Measurements from ENCODE around the gene CCL1. TPM values are rescaled to one million over a fixed set of nuclear protein-coding genes. Genes with fewer than 3 reads are reported as not detected.

CCL1 gene
- total RNA-seq, 4 donors from 2014 or later, result not detected

GRCh38 chr17:34367486-34368195, 4.6 kb upstream of the CCL1 start:
- TF ChIP-seq EP300 (IDR thresholded peaks at IDR 0.05) (no peak), POLR2A (IDR thresholded peaks at IDR 0.05) (no peak), CTCF (IDR thresholded peaks at IDR 0.05) (no peak), POLR2AphosphoS5 (IDR thresholded peaks at IDR 0.05) (no peak)
- no peaks in the 10 kb centered on the region for H3K4me1 ChIP-seq
- ATAC-seq, result no peak
- H3K4me3 ChIP-seq, result no peak overlapping the region
- H3K27ac ChIP-seq, result no peak overlapping the region
- no peaks in the 10 kb centered on the region for H3K36me3 ChIP-seq
- H3K9me3 ChIP-seq, result no peaks in the 10 kb centered on the region
- peaks cover 39% of the 10 kb centered on the region for H3K27me3 ChIP-seq
- WGBS, 2 donors (ENCODE audit: low coverage in 1 of 2), result 64 to 73% methylated on average over 7 to 8 of the region's 9 CpGs

GRCh38 chr17:34366529-34367107, 3.6 kb upstream of the CCL1 start:
- Histone ChIP-seq H3K9me3 (no peaks in the 10 kb centered on the region), H3K36me3 (no peaks in the 10 kb centered on the region), H3K4me3 (no peak overlapping the region), H3K4me1 (no peaks in the 10 kb centered on the region), H3K27ac (no peak overlapping the region), H3K27me3 (peaks cover 47% of the 10 kb centered on the region)
- TF ChIP-seq POLR2AphosphoS5 (IDR thresholded peaks at IDR 0.05), result no peak
- no peak for TF ChIP-seq CTCF (IDR thresholded peaks at IDR 0.05)
- no peak for TF ChIP-seq POLR2A (IDR thresholded peaks at IDR 0.05)
- no peak for TF ChIP-seq EP300 (IDR thresholded peaks at IDR 0.05)
- 28 to 60% methylated on average over 2 to 3 of the region's 4 CpGs for WGBS, 2 donors (ENCODE audit: low coverage in 1 of 2)
- no peak for ATAC-seq

- H3K4me3 ChIP-seq, result no peak overlapping the region
- H3K27me3 ChIP-seq, result peaks cover 47% of the 10 kb centered on the region
- H3K9me3 ChIP-seq, result no peaks in the 10 kb centered on the region
- no peak overlapping the region for H3K27ac ChIP-seq
- no peaks in the 10 kb centered on the region for H3K36me3 ChIP-seq
- TF ChIP-seq POLR2AphosphoS5 (IDR thresholded peaks at IDR 0.05) (no peak), POLR2A (IDR thresholded peaks at IDR 0.05) (no peak), EP300 (IDR thresholded peaks at IDR 0.05) (no peak), CTCF (IDR thresholded peaks at IDR 0.05) (no peak)
- no peaks in the 10 kb centered on the region for H3K4me1 ChIP-seq
- ATAC-seq, result no peak
- WGBS, 2 donors (ENCODE audit: low coverage in 1 of 2), result 18% methylated on average over 1 of the region's 1 CpG; no CpG with 5 or more reads in 1 of the 2 donors
Measured at GRCh38 chr17:34366010-34366409, 3.0 kb upstream of the CCL1 start.

- TF ChIP-seq POLR2A (IDR thresholded peaks at IDR 0.05) (no peak), POLR2AphosphoS5 (IDR thresholded peaks at IDR 0.05) (no peak), EP300 (IDR thresholded peaks at IDR 0.05) (no peak), CTCF (IDR thresholded peaks at IDR 0.05) (no peak)
- no peak overlapping the region for H3K27ac ChIP-seq
- no peak overlapping the region for H3K4me3 ChIP-seq
- no peak for ATAC-seq
- no peaks in the 10 kb centered on the region for H3K4me1 ChIP-seq
- WGBS, 2 donors (ENCODE audit: low coverage in 1 of 2), result 70% methylated on average over 2 of the region's 2 CpGs
- H3K27me3 ChIP-seq, result peaks cover 47% of the 10 kb centered on the region
- no peaks in the 10 kb centered on the region for H3K9me3 ChIP-seq
- no peaks in the 10 kb centered on the region for H3K36me3 ChIP-seq
Measured at GRCh38 chr17:34365340-34365739, 2.3 kb upstream of the CCL1 start.

- Histone ChIP-seq H3K4me3 (no peak overlapping the region), H3K27me3 (peaks cover 47% of the 10 kb centered on the region), H3K27ac (no peak overlapping the region), H3K4me1 (no peaks in the 10 kb centered on the region), H3K36me3 (no peaks in the 10 kb centered on the region), H3K9me3 (no peaks in the 10 kb centered on the region)
- 81 to 100% methylated on average over 2 of the region's 2 CpGs for WGBS, 2 donors (ENCODE audit: low coverage in 1 of 2)
- no peak for TF ChIP-seq EP300 (IDR thresholded peaks at IDR 0.05)
- TF ChIP-seq POLR2A (IDR thresholded peaks at IDR 0.05), result no peak
- TF ChIP-seq POLR2AphosphoS5 (IDR thresholded peaks at IDR 0.05), result no peak
- no peak for TF ChIP-seq CTCF (IDR thresholded peaks at IDR 0.05)
- ATAC-seq, result no peak
Measured at GRCh38 chr17:34364751-34365150, 1.7 kb upstream of the CCL1 start.
